ENCODE results near the gene PPP1R1B. TPM values are rescaled to one million over a fixed set of nuclear protein-coding genes. Genes with fewer than 3 reads are reported as not detected.

Gene PPP1R1B
- total RNA-seq, 4 donors from 2014 or later: 1.5 to 5.1 TPM; not detected in 2

DNA sequence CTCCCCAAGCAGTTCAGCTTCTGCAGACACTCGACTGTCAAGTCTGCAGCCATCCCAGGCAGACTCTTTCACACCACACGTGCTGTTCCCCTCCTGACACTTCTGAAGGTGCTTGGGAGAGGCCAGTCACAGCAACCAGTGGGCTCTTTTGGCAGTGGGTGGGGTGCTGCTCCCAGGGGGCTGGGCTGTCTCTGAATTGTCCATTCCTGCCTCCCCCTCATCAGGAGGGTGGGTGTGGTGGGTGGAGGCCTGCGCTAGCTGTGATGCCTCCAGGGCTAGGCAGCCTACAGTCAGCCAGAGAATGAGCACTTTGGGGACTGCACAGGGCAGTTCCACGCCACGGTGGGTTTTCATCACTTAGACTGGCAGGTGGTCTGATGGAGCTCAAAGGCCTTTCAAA, 20.5 kb downstream of the PPP1R1B start:
- no peak for TF ChIP-seq POLR2A (IDR thresholded peaks at IDR 0.05)
- TF ChIP-seq, protein P1, sequence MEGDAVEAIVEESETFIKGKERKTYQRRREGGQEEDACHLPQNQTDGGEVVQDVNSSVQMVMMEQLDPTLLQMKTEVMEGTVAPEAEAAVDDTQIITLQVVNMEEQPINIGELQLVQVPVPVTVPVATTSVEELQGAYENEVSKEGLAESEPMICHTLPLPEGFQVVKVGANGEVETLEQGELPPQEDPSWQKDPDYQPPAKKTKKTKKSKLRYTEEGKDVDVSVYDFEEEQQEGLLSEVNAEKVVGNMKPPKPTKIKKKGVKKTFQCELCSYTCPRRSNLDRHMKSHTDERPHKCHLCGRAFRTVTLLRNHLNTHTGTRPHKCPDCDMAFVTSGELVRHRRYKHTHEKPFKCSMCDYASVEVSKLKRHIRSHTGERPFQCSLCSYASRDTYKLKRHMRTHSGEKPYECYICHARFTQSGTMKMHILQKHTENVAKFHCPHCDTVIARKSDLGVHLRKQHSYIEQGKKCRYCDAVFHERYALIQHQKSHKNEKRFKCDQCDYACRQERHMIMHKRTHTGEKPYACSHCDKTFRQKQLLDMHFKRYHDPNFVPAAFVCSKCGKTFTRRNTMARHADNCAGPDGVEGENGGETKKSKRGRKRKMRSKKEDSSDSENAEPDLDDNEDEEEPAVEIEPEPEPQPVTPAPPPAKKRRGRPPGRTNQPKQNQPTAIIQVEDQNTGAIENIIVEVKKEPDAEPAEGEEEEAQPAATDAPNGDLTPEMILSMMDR (IDR thresholded peaks at IDR 0.05 in 4 of 5, conservative IDR thresholded peaks at IDR 0.05 in 1 of 5): no peak
- peaks cover under 1 to 14% of the 10 kb centered on the region in 2 donors for H3K4me1 ChIP-seq
- no peaks in the 10 kb centered on the region for H3K36me3 ChIP-seq
- no peak for ATAC-seq
- DNase-seq: no peak
- H3K27ac ChIP-seq: no peak overlapping the region
- in situ Hi-C loops (cut with MboI; ENCODE audit: low sequenced_read_pairs in 4 of 4): no loop called here
- no peak overlapping the region for H3K4me3 ChIP-seq
- H3K27me3 ChIP-seq: no peaks in the 10 kb centered on the region
- intact Hi-C loops (cut with DNase I; ENCODE audit: low total_unique reads): no loop called here
- H3K9me3 ChIP-seq: no peaks in the 10 kb centered on the region

DNA sequence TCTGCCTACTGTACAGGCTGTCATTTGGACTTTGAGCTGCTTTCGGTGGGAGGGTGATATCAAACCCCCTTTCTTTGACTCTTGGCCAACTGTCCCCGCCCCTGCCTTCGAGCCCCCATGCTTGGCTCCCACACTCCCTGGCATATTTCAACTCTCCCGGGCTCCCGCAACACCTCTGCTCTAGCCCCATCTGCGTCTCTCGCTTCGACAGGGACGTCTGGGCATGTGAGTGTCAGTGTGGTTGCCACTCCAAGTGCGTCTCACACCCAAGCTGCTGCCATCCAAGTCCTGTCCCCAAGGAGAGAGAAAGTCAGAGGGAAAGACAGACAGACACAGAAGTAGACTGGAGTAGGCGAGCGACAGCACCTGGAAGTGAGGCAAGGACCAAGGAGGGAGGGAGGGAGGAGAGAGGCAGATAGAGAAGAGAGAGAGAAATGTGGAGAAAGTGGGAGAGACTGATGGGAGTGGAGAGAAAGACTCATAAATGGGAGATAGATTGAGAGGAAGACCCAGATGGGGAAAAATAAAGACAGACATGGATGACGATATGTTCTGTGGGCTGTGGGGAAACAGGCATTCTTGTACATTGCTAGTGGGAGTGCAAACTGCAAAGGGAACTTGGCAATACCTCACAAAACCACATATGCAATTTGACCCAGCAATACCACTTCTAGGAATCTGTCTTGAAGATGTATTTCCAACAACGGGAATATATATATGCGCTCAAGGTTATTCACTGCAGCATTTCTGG, 22.0 kb downstream of the PPP1R1B start:
- Histone ChIP-seq H3K27ac (no peak overlapping the region), H3K4me3 (no peak overlapping the region), H3K9me3 (no peaks in the 10 kb centered on the region), H3K36me3 (no peaks in the 10 kb centered on the region), H3K27me3 (no peaks in the 10 kb centered on the region), H3K4me1 (peaks cover 0 to 5% of the 10 kb centered on the region in 2 donors)
- no peak for ATAC-seq
- intact Hi-C loops (cut with DNase I; ENCODE audit: low total_unique reads) (no loop called here), in situ Hi-C loops (cut with MboI; ENCODE audit: low sequenced_read_pairs in 4 of 4) (no loop called here)
- no peak for TF ChIP-seq POLR2A (IDR thresholded peaks at IDR 0.05)
- TF ChIP-seq, protein P1 (IDR thresholded peaks at IDR 0.05 in 4 of 5, conservative IDR thresholded peaks at IDR 0.05 in 1 of 5): no peak
- DNase-seq: no peak

DNA sequence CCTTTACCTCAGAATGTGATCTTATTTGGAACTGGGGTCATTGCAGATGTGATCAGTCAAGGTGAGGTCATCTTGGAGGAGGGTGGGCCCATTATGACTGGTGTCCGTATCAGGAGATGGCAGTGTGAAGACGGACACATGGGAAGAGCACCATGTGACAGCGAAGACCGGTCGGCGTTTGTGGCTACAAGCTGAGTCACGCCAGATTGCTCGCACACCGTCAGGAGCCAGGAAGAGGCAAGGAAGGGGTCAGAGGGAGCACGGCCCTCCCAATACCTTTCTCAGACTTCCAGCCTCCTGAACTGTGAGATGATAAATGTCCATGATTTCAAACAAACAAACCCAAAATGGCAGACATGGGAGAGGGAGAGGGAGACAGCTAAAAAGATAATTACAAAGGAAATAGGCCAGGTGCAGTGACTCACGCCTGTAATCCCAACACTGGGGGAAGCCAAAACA, 23.4 kb downstream of the PPP1R1B start:
- H3K9me3 ChIP-seq: no peaks in the 10 kb centered on the region
- DNase-seq (no peak), ATAC-seq (no peak)
- intact Hi-C loops (cut with DNase I; ENCODE audit: low total_unique reads): no loop called here
- no peaks in the 10 kb centered on the region for H3K27me3 ChIP-seq
- no peaks in the 10 kb centered on the region for H3K36me3 ChIP-seq
- H3K4me3 ChIP-seq: no peak overlapping the region
- TF ChIP-seq POLR2A (IDR thresholded peaks at IDR 0.05): no peak
- TF ChIP-seq, protein P1 (IDR thresholded peaks at IDR 0.05 in 4 of 5, conservative IDR thresholded peaks at IDR 0.05 in 1 of 5): no peak
- in situ Hi-C loops (cut with MboI; ENCODE audit: low sequenced_read_pairs in 4 of 4): no loop called here
- peaks cover 5 to 7% of the 10 kb centered on the region in 2 donors for H3K4me1 ChIP-seq
- H3K27ac ChIP-seq: no peak overlapping the region

DNA sequence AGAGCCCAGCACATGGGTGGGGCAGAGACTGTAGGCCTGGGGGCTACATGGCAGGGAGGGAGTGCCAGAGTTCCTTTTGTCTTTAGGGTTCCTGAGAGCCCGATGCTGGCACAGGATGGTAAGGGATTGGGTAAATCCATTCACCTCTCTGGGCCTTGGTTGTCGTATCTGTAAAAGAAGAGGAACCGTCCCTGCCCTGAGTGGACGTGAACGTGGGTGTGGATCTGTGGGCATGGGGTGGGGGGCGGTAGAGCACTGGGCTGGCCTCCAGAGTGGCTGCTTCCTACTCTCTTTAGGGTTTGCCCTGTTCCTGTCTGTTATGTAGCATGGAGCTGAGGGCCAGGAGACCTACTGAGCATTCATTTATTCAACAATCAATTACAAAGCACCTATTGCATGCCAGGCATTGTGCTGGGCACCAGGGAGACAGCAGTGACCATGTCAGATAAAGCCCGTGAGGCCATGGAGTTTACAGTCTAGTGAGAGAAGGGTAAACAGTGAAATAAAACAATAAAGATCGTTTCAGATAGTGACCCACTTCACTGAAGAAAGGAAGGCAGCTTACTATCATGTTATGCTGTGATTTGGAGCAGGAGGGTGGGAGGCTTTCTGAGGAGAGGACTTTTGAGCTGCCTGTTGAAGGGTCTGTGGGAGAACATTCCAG, 25.3 kb downstream of the PPP1R1B start:
- Histone ChIP-seq H3K4me3 (no peak overlapping the region), H3K36me3 (no peaks in the 10 kb centered on the region), H3K27me3 (no peaks in the 10 kb centered on the region), H3K4me1 (peaks cover 5 to 7% of the 10 kb centered on the region in 2 donors), H3K9me3 (no peaks in the 10 kb centered on the region), H3K27ac (no peak overlapping the region)
- DNase-seq (no peak), ATAC-seq (no peak)
- in situ Hi-C loops (cut with MboI; ENCODE audit: low sequenced_read_pairs in 4 of 4) (no loop called here), intact Hi-C loops (cut with DNase I; ENCODE audit: low total_unique reads) (no loop called here)
- TF ChIP-seq, protein P1 (IDR thresholded peaks at IDR 0.05 in 4 of 5, conservative IDR thresholded peaks at IDR 0.05 in 1 of 5): no peak
- TF ChIP-seq POLR2A (IDR thresholded peaks at IDR 0.05): no peak

All from gastrocnemius medialis (tissue), 4 donors.